ENCODE data around the gene DUSP14.
"Not testable (repeated sequence)": the region's sequence is repeated elsewhere in the genome, so short reads cannot be mapped to it uniquely, and the experiment has no call there.

Gene DUSP14

GRCh38 chr17:37489197-37490001 lies at the start of gene DUSP14:
Gene DUSP14 (plus strand): TSS chr17:37489891. CDS start chr17:37512273, 22,382 bp downstream.
- no peak for TF ChIP-seq CTCF (IDR thresholded peaks at IDR 0.05; ENCODE audit: borderline replicate concordance, insufficient read depth, low read depth, low read length)
- H3K4me3 ChIP-seq (ENCODE audit: low read depth, low read length): peak within 1 kb of the TSS; percentile 77

GRCh38 chr17:37440424-37440823 lies 49.3 kb upstream of the DUSP14 start:
- no peak for TF ChIP-seq CTCF (IDR thresholded peaks at IDR 0.05; ENCODE audit: borderline replicate concordance, insufficient read depth, low read depth, low read length)
- no peak overlapping the region for H3K4me3 ChIP-seq (ENCODE audit: low read depth, low read length)

- H3K4me3 ChIP-seq (ENCODE audit: low read depth, low read length): not testable (repeated sequence)
Observed at GRCh38 chr17:37441369-37442014, 48.2 kb upstream of the DUSP14 start.

- H3K4me3 ChIP-seq (ENCODE audit: low read depth, low read length): no peak overlapping the region
- TF ChIP-seq CTCF (IDR thresholded peaks at IDR 0.05; ENCODE audit: borderline replicate concordance, insufficient read depth, low read depth, low read length): no peak
Observed at GRCh38 chr17:37446027-37446426, 43.7 kb upstream of the DUSP14 start.

GRCh38 chr17:37447641-37448040 lies 42.0 kb upstream of the DUSP14 start:
- TF ChIP-seq CTCF (IDR thresholded peaks at IDR 0.05; ENCODE audit: borderline replicate concordance, insufficient read depth, low read depth, low read length): no peak
- H3K4me3 ChIP-seq (ENCODE audit: low read depth, low read length): no peak overlapping the region

- H3K4me3 ChIP-seq (ENCODE audit: low read depth, low read length): no peak overlapping the region
- TF ChIP-seq CTCF (IDR thresholded peaks at IDR 0.05; ENCODE audit: borderline replicate concordance, insufficient read depth, low read depth, low read length): no peak
Observed at GRCh38 chr17:37450112-37450511, 39.6 kb upstream of the DUSP14 start.

GRCh38 chr17:37457801-37458200 lies 31.9 kb upstream of the DUSP14 start:
- H3K4me3 ChIP-seq (ENCODE audit: low read depth, low read length): not testable (repeated sequence)

GRCh38 chr17:37458805-37459204 lies 30.9 kb upstream of the DUSP14 start:
- no peak for TF ChIP-seq CTCF (IDR thresholded peaks at IDR 0.05; ENCODE audit: borderline replicate concordance, insufficient read depth, low read depth, low read length)
- H3K4me3 ChIP-seq (ENCODE audit: low read depth, low read length): no peak overlapping the region

Data from GM12875 (cell line).